GM21786 (cell line): Measurements from ENCODE around the gene DCLK1.
"Not testable (repeated sequence)": the region's sequence is repeated elsewhere in the genome, so short reads cannot be mapped to it uniquely, and the experiment has no call there.

Experiments
- ATAC-seq: cut with Tn5 transposase; IDR thresholded peaks from one replicate; pipeline ENCODE4 v1.9.1; 2021; ENCODE audit not compliant: unreplicated experiment

Gene DCLK1

GRCh38 chr13:36088463-36088862 is 42.7 kb downstream of the DCLK1 start:
- ATAC-seq: no peak

- no peak for ATAC-seq
These were observed 43.2 kb downstream of the DCLK1 start for GRCh38 chr13:36088001-36088400.

- no peak for ATAC-seq
These were observed 45.1 kb downstream of the DCLK1 start for GRCh38 chr13:36086117-36086516.

- ATAC-seq: no peak
These were observed 47.1 kb downstream of the DCLK1 start for GRCh38 chr13:36084131-36084530.

GRCh38 chr13:36082806-36083205 is 48.4 kb downstream of the DCLK1 start:
- ATAC-seq: no peak

- ATAC-seq: no peak
These were observed 48.8 kb downstream of the DCLK1 start for GRCh38 chr13:36082396-36082795.

- ATAC-seq: no peak
These were observed 55.0 kb downstream of the DCLK1 start for GRCh38 chr13:36076211-36076610.

GRCh38 chr13:36074659-36075058 is 56.5 kb downstream of the DCLK1 start:
- ATAC-seq: no peak

- ATAC-seq: no peak
These were observed 58.8 kb downstream of the DCLK1 start for GRCh38 chr13:36072152-36072935.

GRCh38 chr13:36070504-36071192 is 60.5 kb downstream of the DCLK1 start:
- ATAC-seq: not testable (repeated sequence)

- ATAC-seq: no peak
These were observed 61.3 kb downstream of the DCLK1 start for GRCh38 chr13:36069881-36070366.

GRCh38 chr13:36068991-36069390 is 62.2 kb downstream of the DCLK1 start:
- no peak for ATAC-seq

GRCh38 chr13:36068566-36068965 is 62.6 kb downstream of the DCLK1 start:
- no peak for ATAC-seq

- no peak for ATAC-seq
These were observed 63.3 kb downstream of the DCLK1 start for GRCh38 chr13:36067746-36068381.

- ATAC-seq: no peak
These were observed 68.9 kb downstream of the DCLK1 start for GRCh38 chr13:36062249-36062648.

GRCh38 chr13:36061621-36062020 is 69.6 kb downstream of the DCLK1 start:
- ATAC-seq: no peak

- ATAC-seq: no peak
These were observed 70.1 kb downstream of the DCLK1 start for GRCh38 chr13:36061054-36061453.

GRCh38 chr13:36059321-36059720 is 71.9 kb downstream of the DCLK1 start:
- ATAC-seq: no peak

GRCh38 chr13:36058116-36058515 is 73.1 kb downstream of the DCLK1 start:
- no peak for ATAC-seq

- ATAC-seq: no peak
These were observed 73.6 kb downstream of the DCLK1 start for GRCh38 chr13:36057547-36057946.

- ATAC-seq: no peak
These were observed 74.1 kb downstream of the DCLK1 start for GRCh38 chr13:36057041-36057440.

GRCh38 chr13:36055366-36055765 is 75.8 kb downstream of the DCLK1 start:
- ATAC-seq: no peak
